AG04450 (cell line): ENCODE data around the gene TOMM40L. TPM values are rescaled to one million over a fixed set of nuclear protein-coding genes. Genes with fewer than 3 reads are reported as not detected.
A peak's percentile ranks its signal among the peaks of the same experiment; 100 is the strongest.

ENCODE experiments used
- CTCF ChIA-PET: fragments of 300-600, 350-600 bp; formaldehyde crosslinking; extraction: SDS; loops from one replicate; lab custom pipeline; 2022; ENCODE audit warnings: antibody characterized with exemption, inconsistent platforms; lab: Charles Lee
- POLR2A ChIA-PET: fragments of 350-600 bp; formaldehyde crosslinking; extraction: SDS; loops from one replicate; lab custom pipeline; 2021; ENCODE audit warnings: antibody characterized with exemption, inconsistent platforms; lab: Yijun Ruan, JAX
- DNase-seq: peaks from one replicate; pipeline ENCODE4 v3.0.0-alpha.2; 2011; ENCODE audit warnings: low read depth, low spot score
- H3K27ac ChIP-seq: one replicate; pipeline ENCODE4 v1.5.1; 2012; ENCODE audit warnings: low read depth, low read length, control low read depth
- H3K27me3 ChIP-seq: one replicate; pipeline ENCODE4 v1.6.0; 2012; ENCODE audit warnings: low read length; ENCODE audit not compliant: control insufficient read depth, insufficient read depth
- H3K4me3 ChIP-seq: 2 replicates; pipeline ENCODE4 v1.5.1; 2011; ENCODE audit warnings: mild to moderate bottlenecking, low read depth, low read length, control low read depth
- H3K9me3 ChIP-seq: 2 replicates; pipeline ENCODE4 v1.5.1; 2012; ENCODE audit warnings: low read length; ENCODE audit not compliant: control insufficient read depth, insufficient read depth
- polyA plus RNA-seq: library from polyadenylated mRNA; depleted of rRNA; stranded (reverse); fragments of >200 nt; gene quantifications from 2 replicates; pipeline ENCODE4 v1.2.3, GENCODE V29; 2011
- TF ChIP-seq, protein P1 (sequence below): IDR thresholded peaks from 2 replicates; pipeline ENCODE4 v1.5.1; 2011; ENCODE audit warnings: low read depth, low read length, control low read depth, inconsistent platforms

TOMM40L gene
- polyA plus RNA-seq, 1 experiment, result 9.3 TPM

GRCh38 chr1:161214369-161214768 is 11.5 kb upstream of the TOMM40L start:
- ChIA-PET CTCF (interaction anchor here (0.7 to 7.0 kb wide), 2 partner anchors 12 to 44 kb away, joined by 10 to 126 read pairs; partner anchors contain the start of genes APOA2 and TOMM40L), POLR2A (no interaction called here)
- DNase-seq, result no peak

GRCh38 chr1:161215076-161215475 is 10.8 kb upstream of the TOMM40L start, which contains the start of gene FCER1G:
TSS of gene FCER1G (plus strand) at chr1:161215295. CDS start at chr1:161215322, 27 bp downstream.
- Histone ChIP-seq H3K4me3 (no peak within 1 kb of the TSS), H3K9me3 (no peaks in the 10 kb centered on the region), H3K27me3 (no peaks in the 10 kb centered on the region), H3K27ac (no peak within 1 kb of the TSS)
- TF ChIP-seq, protein P1, sequence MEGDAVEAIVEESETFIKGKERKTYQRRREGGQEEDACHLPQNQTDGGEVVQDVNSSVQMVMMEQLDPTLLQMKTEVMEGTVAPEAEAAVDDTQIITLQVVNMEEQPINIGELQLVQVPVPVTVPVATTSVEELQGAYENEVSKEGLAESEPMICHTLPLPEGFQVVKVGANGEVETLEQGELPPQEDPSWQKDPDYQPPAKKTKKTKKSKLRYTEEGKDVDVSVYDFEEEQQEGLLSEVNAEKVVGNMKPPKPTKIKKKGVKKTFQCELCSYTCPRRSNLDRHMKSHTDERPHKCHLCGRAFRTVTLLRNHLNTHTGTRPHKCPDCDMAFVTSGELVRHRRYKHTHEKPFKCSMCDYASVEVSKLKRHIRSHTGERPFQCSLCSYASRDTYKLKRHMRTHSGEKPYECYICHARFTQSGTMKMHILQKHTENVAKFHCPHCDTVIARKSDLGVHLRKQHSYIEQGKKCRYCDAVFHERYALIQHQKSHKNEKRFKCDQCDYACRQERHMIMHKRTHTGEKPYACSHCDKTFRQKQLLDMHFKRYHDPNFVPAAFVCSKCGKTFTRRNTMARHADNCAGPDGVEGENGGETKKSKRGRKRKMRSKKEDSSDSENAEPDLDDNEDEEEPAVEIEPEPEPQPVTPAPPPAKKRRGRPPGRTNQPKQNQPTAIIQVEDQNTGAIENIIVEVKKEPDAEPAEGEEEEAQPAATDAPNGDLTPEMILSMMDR, result no peak
- POLR2A ChIA-PET, result no interaction called here
- no peak for DNase-seq
- CTCF ChIA-PET, result interaction anchor here (3.0 to 3.5 kb wide), 3 partner anchors 11 to 167 kb away, joined by 13 to 62 read pairs (median 14); partner anchors contain the start of gene TOMM40L

More at GRCh38 chr1:161214369-161214768, 11.5 kb upstream of the TOMM40L start:
- TF ChIP-seq, protein P1, result no peak
- no peak overlapping the region for H3K27ac ChIP-seq
- no peak overlapping the region for H3K4me3 ChIP-seq
- no peaks in the 10 kb centered on the region for H3K9me3 ChIP-seq
- H3K27me3 ChIP-seq, result no peaks in the 10 kb centered on the region

DNA sequence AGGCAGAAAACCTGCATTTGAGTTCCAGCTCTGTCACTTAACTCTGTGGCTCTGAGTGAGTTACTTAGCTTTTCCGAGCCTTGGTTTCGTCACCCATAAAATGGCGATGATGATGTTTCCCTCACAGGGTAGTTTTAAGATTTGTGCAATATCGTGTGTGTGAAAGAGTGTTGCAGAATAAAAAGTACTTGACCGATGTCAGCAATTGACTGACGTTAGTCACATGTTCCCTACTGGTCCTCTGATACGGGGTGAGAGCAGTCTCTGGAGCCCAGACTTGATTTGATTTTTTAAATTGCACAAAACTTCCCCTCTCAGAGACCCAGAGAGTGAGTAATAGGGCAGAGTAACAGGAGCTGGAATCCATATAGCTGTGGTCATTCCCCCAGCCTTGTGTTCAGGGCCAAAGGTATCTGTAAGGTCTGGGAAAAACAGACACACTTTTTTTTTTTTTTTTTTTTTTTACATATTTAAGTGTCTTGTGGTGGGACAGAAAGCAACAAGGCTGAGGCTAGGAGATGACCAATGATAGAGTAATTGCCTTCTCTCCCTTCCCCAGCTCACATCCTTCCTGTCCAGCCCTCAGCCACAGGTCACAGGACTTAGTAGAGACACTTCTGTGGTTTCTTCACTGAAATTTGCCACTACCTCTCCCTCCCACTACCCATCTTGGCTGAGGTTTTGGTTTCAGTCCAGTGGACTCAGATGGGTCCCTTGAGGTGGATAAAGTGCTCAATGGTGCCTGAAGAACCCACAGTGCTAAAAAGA is 8.7 kb upstream of the TOMM40L start:
- Histone ChIP-seq H3K27me3 (no peaks in the 10 kb centered on the region), H3K9me3 (no peaks in the 10 kb centered on the region), H3K4me3 (no peak overlapping the region), H3K27ac (peak overlapping the region; percentile 69)
- CTCF ChIA-PET, result interaction anchor here (0.6 to 3.5 kb wide), 7 partner anchors 9 to 1303 kb away, joined by 3 to 62 read pairs (median 5); partner anchors contain the start of gene TOMM40L
- POLR2A ChIA-PET, result interaction anchor here (0.6 to 2.3 kb wide), 4 partner anchors 9 to 18 kb away, joined by 3 to 9 read pairs (median 6); partner anchors contain the start of genes ADAMTS4, NDUFS2 and TOMM40L
- no peak for DNase-seq
- TF ChIP-seq, protein P1, result no peak

DNA sequence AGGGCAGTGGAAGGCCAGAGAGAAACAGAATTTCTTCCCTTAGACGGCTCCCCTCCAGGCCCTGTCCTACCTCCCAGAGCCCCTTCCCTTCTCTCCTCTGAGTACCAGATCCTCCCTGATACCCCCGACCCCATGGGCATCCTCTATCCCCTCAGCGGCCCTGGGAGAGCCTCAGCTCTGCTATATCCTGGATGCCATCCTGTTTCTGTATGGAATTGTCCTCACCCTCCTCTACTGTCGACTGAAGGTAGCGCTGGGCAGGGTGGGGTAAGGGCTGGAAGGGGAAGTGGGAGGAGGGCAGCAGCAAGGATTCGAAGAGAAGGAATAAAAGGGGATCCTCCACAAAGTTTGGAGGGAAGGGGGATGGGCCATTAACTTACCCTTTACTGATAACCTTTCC is 8.0 kb upstream of the TOMM40L start:
- ChIA-PET POLR2A (no interaction called here), CTCF (interaction anchor here (1.9 to 3.5 kb wide), 3 partner anchors 7 to 164 kb away, joined by 13 to 62 read pairs (median 14); partner anchors contain the start of gene TOMM40L)
- H3K9me3 ChIP-seq, result no peaks in the 10 kb centered on the region
- TF ChIP-seq, protein P1, result no peak
- peak overlapping the region; percentile 21 for H3K27ac ChIP-seq
- DNase-seq, result no peak
- no peaks in the 10 kb centered on the region for H3K27me3 ChIP-seq
- H3K4me3 ChIP-seq, result no peak overlapping the region
